Chondrocyte (in vitro differentiated cells): ENCODE results near the gene CNOT11. TPM values are rescaled to one million over a fixed set of nuclear protein-coding genes. Genes with fewer than 3 reads are reported as not detected.
"Not testable (repeated sequence)": the region's sequence is repeated elsewhere in the genome, so short reads cannot be mapped to it uniquely, and the experiment has no call there.

Experiments used
- DNase-seq: peaks from one replicate; pipeline ENCODE4 v3.0.0; 2021; ENCODE audit warnings: mixed read lengths, low spot score
- H3K27ac Mint-ChIP-seq: one replicate; pipeline ENCODE4 v1.8.0; 2021; ENCODE audit warnings: mild to moderate bottlenecking, moderate library complexity, mixed read lengths; ENCODE audit not compliant: unreplicated experiment
- H3K27me3 Mint-ChIP-seq: 2 replicates; pipeline ENCODE4 v1.8.0; 2021; ENCODE audit warnings: low read depth, mixed read lengths
- H3K36me3 Mint-ChIP-seq: 2 replicates; pipeline ENCODE4 v1.8.0; 2021; ENCODE audit warnings: low read depth, mixed read lengths
- H3K4me1 Mint-ChIP-seq: 2 replicates; pipeline ENCODE4 v1.8.0; 2021; ENCODE audit warnings: low read depth, mild to moderate bottlenecking, mixed read lengths
- H3K4me3 Mint-ChIP-seq: one replicate; pipeline ENCODE4 v1.8.0; 2021; ENCODE audit warnings: mild to moderate bottlenecking, moderate library complexity, mixed read lengths; ENCODE audit not compliant: unreplicated experiment
- H3K9me3 Mint-ChIP-seq: 2 replicates; pipeline ENCODE4 v1.8.0; 2021; ENCODE audit warnings: low read depth, mixed read lengths
- total RNA-seq: library from RNA; stranded (reverse); gene quantifications from 3 replicates; pipeline ENCODE4 v1.2.1, GENCODE V29; 2021
- TF ChIP-seq, protein P1 (sequence below): fragments of 200-600 bp; sonication (generic); IDR thresholded peaks from 2 replicates; pipeline ENCODE4 v1.5.0; 2021; ENCODE audit warnings: antibody characterized with exemption, mild to moderate bottlenecking, moderate library complexity

Gene CNOT11
- total RNA-seq, 1 donor from 2014 or later, result 31.3 TPM

DNA sequence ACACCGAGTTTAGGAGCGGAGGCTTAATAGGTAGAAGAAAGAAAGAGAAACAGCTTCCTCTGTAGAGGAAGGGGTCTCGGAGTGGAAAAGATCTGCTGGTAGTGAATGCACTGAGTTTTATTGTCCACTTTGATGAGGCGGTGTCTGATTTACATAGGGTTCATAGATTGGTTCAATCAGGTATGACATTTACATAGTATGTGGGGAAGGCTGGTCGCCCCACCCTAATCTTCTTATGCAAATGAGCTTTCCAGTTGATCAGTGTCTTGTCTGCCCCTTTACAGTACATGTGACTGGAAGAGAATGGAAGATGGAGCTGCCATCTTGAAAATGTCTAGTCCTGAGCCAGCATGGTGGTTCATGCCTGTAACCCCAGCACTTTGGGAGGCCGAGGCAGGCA lies 19.9 kb upstream of the CNOT11 start:
- DNase-seq, result no peak
- TF ChIP-seq, protein P1, sequence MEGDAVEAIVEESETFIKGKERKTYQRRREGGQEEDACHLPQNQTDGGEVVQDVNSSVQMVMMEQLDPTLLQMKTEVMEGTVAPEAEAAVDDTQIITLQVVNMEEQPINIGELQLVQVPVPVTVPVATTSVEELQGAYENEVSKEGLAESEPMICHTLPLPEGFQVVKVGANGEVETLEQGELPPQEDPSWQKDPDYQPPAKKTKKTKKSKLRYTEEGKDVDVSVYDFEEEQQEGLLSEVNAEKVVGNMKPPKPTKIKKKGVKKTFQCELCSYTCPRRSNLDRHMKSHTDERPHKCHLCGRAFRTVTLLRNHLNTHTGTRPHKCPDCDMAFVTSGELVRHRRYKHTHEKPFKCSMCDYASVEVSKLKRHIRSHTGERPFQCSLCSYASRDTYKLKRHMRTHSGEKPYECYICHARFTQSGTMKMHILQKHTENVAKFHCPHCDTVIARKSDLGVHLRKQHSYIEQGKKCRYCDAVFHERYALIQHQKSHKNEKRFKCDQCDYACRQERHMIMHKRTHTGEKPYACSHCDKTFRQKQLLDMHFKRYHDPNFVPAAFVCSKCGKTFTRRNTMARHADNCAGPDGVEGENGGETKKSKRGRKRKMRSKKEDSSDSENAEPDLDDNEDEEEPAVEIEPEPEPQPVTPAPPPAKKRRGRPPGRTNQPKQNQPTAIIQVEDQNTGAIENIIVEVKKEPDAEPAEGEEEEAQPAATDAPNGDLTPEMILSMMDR, result no peak
- Mint-ChIP-seq H3K4me1 (peaks cover 2% of the 10 kb centered on the region), H3K27me3 (no peaks in the 10 kb centered on the region), H3K36me3 (peaks cover 2% of the 10 kb centered on the region), H3K4me3 (no peak overlapping the region), H3K9me3 (no peaks in the 10 kb centered on the region), H3K27ac (no peak overlapping the region)

DNA sequence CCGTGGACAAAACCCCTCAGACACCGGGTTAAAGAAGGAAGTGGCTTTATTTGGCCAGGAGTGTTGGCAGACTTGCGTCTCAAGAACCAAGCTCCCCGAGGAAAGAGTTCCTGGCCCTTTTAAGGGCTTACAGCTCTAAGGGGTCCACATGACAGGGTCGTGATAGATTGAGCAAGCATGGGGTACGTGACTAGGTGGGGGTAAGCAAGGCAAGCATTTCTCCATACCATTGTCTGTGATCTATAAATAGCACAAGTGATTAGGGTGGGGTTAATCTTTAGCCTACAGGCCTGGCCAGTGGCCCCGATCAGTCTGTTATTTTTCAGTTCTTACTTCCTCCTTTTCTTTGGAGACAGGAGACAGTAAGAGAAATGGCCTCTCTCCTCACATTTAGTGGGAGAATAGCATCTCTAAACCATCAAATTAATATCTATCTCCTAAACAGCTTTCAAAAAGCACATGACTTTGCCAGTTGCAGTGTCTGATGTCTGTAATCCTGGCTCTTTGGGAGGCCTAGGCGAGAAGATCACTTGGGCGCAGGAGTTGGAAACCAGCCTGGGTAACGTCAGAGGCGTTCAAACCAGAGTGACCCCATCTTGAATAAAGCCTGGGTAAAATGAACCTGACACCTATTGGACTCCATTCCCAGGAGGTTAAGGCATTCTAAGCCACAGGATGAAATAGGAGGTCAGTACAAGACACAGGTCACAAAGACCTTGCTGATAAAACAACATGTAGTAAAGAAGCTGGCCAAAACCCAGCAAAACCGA lies 18.3 kb upstream of the CNOT11 start:
- TF ChIP-seq, protein P1, result no peak
- H3K27me3 Mint-ChIP-seq, result no peaks in the 10 kb centered on the region
- H3K4me1 Mint-ChIP-seq, result peaks cover 8% of the 10 kb centered on the region
- H3K4me3 Mint-ChIP-seq, result no peak overlapping the region
- H3K9me3 Mint-ChIP-seq, result no peaks in the 10 kb centered on the region
- H3K36me3 Mint-ChIP-seq, result peaks cover 2% of the 10 kb centered on the region
- DNase-seq, result no peak
- no peak overlapping the region for H3K27ac Mint-ChIP-seq

DNA sequence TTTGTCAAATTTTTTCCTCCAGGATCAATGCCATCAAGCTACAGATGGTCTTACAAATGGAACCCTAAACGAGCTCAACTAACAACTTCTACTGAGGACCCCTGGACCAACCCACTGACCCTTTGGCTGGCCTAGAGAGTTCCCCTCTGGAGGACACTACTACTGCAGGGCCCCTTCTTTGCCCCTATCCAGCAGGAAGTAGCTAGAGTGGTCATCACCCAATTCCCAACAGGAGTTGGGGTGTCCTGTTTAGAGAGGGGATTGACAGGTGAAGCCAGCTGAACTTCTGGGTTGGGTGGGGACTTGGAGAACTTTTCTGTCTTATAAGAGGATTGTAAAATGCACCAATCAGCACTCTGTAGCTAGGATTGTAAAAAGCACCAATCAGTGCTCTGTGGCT lies 16.7 kb upstream of the CNOT11 start:
- H3K4me1 Mint-ChIP-seq, H3K4me3 Mint-ChIP-seq, H3K36me3 Mint-ChIP-seq, H3K27ac Mint-ChIP-seq, H3K27me3 Mint-ChIP-seq, H3K9me3 Mint-ChIP-seq, DNase-seq: not testable (repeated sequence)

DNA sequence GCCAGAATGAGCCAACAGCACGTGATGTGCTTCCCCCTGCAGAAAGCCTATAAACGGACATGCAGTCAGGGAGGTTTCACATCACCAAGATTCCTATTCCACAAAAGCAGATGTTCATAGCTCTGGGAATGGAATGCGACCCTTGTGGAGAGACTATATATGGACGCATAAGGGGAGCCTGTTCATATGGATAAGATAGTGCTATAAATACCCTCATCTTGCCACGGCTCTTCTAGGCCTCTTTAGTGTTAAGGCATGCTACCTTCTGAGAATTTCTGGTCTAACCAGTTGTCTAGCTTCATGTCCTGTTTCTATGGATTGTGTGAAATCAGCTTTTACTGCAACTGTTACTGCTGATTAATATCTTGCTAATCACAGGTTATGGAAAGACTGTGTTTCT lies 14.7 kb upstream of the CNOT11 start:
- DNase-seq, H3K4me3 Mint-ChIP-seq, H3K36me3 Mint-ChIP-seq, H3K4me1 Mint-ChIP-seq, H3K9me3 Mint-ChIP-seq, H3K27me3 Mint-ChIP-seq, H3K27ac Mint-ChIP-seq: not testable (repeated sequence)

DNA sequence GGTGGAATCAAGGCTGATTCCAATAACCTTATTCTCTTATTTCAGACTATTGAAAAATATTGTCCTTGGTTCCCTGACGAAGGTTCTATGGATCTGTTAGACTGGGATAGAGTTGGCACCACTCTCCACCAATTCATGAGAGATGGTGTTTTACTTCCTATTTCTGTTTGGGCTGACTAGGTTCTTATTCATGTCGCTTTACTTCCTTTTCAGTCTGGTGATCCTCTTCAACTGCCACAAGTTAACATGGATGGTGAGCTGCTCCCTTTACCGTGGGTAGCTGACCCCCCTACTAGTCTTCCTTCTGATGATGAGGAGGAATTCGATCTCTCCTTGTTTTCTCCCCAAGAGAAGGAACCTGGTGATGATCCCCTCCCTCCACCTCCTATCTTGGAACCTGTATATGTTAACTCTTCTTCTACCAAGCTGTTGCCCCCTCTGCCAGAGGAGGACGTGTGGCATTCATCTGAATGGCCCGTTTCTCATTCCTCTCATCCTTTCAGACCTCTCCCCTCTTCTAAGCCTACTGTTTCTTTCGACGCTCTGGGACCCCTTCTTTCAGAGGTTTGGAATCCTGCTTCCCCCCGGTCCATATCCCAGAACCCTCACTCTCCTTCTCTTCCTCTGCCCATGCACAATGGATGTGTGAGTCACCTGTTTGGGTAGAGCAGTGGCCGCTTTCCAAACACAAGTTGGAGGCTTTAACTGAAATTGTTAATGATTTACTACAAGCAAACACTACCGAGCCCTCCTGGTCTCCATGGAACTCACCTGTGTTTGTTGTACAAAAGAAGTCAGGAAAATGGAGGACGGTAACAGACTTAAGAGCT lies 13.5 kb upstream of the CNOT11 start:
- no peak for DNase-seq
- peaks cover 8% of the 10 kb centered on the region for H3K4me1 Mint-ChIP-seq
- no peak overlapping the region for H3K4me3 Mint-ChIP-seq
- H3K36me3 Mint-ChIP-seq, result no peaks in the 10 kb centered on the region
- no peaks in the 10 kb centered on the region for H3K9me3 Mint-ChIP-seq
- no peak overlapping the region for H3K27ac Mint-ChIP-seq
- TF ChIP-seq, protein P1, result no peak
- no peaks in the 10 kb centered on the region for H3K27me3 Mint-ChIP-seq

DNA sequence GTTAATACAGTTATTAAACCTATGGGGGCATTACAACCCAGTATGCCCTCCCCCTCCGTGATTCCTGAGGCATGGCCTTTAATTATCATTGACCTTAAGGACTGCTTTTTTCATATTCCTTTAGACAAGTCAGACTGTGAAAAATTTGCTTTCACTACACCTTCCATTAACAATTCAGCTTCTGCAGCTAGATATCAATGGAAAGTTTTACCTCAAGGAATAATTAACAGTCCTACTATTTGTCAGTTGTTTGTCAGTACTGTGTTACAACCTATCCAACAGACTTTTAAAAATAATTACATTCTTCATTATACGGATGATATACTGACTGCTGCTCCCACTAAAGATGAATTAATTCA lies 12.9 kb upstream of the CNOT11 start:
- not testable (repeated sequence) for H3K4me1 Mint-ChIP-seq, DNase-seq, H3K27me3 Mint-ChIP-seq, H3K9me3 Mint-ChIP-seq, H3K27ac Mint-ChIP-seq, H3K4me3 Mint-ChIP-seq, H3K36me3 Mint-ChIP-seq
